HG02870 (cell line): ENCODE measurements around the gene SLC4A2.

Source experiments
- ATAC-seq: cut with Tn5 transposase; IDR thresholded peaks from one replicate; pipeline ENCODE4 v1.9.1; 2021; ENCODE audit warnings: mild to moderate bottlenecking, moderate library complexity; ENCODE audit not compliant: unreplicated experiment

SLC4A2 gene

DNA sequence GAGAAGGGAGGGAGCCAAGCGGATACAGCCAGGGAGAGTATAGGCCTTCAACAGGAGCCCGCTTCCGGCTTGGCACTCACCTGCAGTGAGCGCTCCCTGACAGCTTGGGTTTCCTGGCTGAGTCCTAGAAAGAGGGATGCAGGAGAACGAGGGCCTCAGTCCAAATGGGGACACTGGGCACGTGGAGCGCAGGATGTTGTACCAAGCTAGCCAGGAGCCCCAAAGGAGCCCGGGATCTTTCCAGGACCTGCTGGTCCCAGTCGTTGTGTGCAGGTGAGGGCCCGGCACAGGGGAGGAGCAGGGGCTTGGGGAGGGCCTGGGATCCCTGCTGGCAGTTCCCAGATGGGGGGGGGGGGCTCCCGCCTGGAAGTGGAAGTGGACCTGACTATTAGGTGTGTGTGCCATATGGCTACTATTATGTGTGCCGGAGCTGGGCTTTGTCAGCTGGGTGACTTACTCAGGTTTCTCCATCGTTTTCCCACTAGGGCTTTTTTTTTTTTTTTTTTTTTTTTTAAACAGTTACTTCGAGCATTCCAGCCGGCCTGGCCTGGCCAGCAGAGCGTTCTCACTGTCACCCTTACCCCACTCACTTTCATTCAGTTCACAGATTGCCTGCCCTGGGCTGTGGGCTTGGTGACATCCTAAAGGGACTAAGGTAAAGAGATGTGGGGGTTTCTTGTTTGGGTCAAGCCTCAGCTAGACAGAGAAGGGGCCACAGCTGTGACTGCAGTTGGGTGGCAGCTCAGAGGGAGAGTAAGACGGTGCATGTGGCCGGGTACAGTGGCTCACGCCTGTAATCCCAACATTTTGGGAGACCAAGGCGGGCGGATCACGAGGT, 30.7 kb downstream of the SLC4A2 start:
- ATAC-seq, result no peak

DNA sequence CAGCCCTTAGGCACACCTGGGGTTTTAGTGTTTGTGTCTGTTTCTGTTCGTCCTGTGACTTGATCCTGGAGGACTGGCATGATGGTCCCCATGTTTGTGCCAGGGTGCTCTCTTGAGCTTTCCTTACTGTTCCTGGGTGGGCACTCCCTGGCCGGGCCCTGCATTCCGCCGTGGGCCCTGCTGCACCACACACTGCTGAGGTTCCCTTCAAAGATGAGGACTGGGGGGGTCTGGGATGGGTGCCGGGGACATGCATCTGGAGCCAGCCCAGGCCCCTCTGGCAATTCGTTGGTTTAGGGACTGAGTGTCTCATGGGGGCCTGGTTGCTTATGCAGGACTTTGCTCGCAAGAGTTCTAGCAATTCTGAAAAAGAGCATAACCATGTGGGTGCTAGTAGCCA, 31.6 kb downstream of the SLC4A2 start:
- no peak for ATAC-seq

DNA sequence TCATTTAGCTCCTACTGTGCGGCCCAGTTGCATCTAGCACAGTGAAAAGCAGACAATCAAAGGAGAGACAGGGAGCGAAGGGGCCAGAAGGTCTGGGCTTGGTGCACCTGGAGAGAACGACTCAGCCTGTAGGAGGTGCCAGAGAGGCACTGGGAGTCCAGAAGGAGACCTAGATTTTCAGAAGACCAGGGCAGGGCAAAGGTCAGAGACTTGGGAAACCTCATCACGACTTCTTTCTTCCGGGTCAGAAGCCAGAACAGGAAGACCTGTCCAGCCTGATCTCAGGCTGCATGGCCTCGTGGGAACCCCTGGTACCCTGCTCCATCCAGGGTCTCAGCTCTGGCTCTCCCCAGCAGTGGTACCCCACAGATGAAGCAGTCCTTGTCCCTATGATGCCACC, 32.0 kb downstream of the SLC4A2 start:
- ATAC-seq, result no peak

DNA sequence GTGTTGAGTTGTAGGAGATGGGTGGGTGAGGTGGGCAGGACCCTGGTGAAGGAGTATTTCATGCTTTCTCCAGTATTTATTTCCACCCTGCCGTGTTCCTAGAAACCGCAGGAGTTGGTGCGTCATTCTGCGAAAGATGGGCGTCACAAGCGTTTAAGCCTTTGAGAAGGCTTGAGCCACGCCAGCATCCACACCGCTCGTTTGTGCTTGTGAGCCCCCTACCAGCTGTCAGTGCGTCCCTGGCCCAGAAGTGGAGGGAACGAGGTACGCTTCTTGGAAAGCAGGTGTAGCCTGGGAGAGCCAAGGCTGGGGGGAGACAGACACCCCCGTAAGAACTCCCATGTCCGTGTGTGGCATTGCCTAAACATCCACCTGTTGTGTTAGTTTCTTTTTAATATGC, 32.6 kb downstream of the SLC4A2 start:
- no peak for ATAC-seq

DNA sequence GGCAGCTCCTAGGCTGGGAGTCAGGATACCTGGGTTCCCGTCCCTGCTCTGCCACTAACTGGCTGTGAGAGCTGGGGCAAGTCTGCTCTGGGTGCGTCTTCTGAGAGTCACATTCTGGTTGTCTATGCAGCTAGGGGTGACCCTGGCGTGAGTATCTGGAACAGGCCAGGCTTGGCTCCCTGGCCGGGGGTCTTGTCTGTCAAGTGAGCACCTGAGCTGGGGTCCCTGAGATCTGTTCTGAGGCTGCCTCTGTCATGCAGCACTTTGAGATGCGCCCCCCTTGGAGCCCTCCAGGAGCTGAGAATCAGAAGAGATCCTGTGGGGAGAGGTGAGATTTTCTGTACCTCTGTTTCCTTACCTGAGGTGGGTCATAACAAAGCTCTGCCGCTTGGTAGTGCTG, 34.4 kb downstream of the SLC4A2 start:
- no peak for ATAC-seq

DNA sequence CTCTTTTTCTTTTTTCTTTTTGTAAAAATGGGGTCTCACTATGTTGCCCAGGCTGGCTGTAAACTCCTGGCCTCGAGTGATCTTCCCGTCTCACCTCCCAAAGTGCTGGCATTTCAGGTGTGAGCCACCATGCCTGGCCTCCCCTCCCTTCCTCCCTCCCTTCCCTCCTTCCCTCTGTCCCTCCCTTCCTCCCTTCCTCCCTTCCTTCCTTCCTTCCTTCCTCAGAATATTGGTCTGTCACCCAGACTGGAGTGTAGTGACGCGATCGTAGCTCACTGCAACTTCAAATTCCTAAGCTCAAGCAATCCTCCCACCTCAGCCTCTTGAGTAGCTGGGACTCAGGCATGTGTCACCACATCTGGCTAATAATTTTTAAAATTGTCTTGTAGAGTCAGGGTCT, 35.3 kb downstream of the SLC4A2 start:
- ATAC-seq, result no peak

DNA sequence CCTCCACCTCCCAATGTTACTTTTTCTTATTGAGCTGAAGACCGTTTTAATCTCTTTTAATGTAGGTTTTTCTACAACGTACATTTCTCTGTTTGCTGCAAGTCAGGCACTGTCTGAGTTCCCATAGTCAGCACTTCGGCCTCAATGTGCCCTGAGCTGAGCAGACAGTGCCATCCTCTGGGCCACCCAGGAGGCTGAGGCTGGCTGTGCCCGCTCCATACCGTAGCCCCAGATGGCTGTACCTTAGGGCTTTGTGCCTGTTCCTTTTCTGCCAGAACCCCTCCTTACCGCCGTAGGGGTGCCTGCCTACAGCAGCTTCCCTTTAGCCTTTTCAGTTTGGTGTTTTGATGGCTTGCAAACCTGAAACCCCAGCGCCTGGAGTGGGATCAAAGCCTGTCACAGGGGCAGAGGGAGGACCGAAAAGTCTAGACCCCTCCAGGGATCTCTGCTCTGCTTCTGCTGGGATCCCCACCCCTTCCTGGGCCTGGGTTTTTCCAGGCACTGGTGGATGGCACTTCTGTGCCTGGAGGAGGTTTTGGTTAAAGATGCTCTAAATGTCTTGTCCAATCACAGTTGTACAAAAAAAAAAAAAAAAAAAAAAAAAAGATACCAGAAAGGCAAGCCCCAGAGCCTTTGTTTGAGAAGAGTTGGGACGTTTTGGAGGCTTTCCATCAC, 35.9 kb downstream of the SLC4A2 start:
- no peak for ATAC-seq

DNA sequence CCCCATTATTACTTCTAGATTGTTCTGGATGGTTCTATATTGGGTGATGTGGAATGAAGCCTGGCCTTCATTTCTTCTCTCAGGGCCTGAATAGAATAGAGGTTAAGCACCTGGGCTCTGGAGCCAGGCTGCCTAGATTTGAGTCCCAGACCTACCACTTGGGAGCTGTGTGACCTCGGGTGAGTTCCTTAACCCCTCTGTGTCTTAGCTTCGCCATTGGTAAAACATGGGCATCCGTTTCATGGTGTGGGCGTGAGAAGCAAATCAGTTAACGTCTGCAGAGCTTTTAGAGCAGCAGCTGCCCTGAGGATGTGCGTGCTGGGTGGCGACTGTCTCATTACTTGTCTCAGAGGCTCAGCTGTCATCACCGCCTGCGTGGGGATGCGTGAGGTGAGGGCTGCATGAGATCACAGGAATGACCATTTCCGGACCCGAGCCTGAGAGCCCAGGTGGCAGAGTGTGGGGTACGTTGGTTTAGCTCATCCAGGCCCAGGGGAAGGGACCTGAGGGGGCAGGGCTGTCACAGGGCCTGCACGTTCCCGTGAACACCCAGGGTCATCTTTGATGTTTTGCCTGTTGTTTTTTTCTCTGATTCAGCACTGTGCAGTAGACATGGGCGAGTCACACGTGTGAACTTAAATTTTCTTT, 36.6 kb downstream of the SLC4A2 start:
- no peak for ATAC-seq

DNA sequence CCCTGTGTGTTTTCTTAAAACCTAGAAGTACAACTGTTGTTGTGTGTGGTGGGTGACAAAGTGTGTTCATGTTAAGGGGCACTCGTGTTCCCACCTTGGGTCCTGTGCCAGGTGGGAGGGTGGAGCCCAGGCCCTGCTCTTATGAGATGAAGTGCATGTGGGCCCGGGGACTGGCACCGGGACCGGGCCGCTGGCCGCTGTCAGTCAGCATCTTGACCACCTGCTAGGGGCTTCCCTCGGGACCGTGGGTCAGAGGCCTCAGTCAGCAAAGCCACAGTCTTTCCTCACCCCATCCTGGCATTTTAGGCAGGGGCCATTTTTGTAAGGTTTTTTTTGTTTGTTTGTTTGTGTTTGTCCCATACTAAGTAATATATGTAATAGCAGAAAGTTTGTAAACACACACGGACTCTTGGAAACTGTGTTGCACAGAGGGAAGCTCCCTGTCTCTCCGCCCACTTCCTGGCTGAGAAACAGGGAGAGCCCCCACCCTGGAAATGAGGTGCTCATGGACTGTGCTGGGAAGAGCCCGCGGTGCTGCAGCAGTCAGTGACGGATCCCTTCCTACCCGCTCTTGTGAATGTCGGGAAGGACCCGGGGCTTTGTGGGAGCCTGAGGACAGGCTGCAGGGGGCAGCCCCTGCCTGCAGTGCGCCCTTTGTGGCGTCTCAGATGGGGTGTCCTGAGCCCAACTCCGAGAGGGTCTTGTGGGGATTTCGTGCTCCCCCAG, 40.3 kb downstream of the SLC4A2 start:
- ATAC-seq, result no peak

DNA sequence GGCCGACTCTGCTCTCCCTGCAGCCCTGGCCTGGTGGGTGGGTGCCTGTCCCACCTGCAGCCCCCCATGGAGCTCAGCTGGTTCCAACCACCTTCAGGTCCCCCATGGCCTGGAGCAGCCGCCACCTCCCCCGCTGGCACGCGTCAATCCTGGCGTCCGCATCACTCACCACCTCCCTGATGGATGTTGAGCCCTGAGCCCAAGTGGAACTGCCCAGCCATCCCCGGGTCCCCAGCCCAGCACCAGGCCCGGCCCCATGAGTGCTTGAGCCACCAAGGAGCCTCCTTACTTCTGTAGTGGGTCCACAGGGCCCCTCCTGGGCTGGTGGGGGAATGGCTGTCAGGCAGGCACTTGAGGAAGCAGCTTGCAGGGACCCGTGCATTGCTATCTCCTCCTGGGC, 41.5 kb downstream of the SLC4A2 start:
- no peak for ATAC-seq

DNA sequence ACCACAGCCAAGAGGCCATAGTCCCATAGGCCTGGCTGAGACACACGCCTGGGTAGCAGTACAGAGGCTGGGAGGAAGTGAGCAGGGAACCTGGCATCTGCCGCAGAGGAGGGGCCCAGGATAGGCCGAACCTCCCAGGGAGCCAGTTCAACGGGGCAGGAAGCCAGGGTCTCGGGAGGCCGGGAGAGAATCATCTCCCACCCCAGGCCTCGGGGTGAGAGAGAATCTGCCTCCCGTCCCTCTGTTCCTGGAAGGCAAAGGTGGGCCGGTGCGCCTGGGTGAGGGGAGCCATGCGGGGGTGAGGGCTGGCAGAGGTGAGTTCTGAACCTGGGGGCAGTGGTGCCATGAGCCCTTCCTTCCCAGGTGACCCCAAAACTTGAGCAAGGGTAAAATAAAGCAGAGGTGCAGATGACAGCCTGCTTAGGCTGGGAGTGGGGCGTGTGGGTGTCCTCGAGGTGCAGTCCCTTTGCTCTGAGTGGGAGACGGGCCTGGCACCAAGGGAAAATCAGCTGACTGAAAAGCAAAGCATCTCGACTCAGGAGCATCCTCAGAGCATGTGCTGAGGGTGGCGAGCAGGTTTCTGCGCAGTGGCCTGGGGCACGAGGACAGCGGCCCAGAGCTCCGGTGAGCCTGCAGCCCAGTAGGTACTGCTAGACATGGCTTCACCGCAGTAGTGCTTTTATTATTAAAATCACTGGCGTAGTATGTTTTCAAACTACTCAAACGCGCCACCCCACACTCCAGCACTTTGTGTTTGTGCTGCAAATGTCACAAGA, 42.4 kb downstream of the SLC4A2 start:
- ATAC-seq, result no peak

DNA sequence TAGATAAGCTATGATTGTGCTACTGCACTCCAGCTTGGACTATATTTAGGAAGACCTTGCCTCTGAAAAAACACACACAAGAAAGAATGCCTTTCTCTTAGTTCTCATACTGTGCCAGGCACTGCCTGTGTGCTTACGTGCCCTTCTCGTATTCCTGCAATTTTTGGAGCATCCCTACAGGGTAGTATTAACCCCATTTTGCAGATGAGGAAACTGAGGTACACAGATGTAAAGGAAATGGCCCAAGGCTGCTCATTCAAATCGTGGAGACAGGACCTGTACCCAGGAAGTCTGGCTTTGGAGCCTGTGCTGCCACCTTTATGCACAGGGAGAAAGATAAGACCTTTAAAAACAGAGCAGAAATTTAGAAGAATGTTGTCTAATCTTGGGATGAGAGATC, 43.6 kb downstream of the SLC4A2 start:
- no peak for ATAC-seq

DNA sequence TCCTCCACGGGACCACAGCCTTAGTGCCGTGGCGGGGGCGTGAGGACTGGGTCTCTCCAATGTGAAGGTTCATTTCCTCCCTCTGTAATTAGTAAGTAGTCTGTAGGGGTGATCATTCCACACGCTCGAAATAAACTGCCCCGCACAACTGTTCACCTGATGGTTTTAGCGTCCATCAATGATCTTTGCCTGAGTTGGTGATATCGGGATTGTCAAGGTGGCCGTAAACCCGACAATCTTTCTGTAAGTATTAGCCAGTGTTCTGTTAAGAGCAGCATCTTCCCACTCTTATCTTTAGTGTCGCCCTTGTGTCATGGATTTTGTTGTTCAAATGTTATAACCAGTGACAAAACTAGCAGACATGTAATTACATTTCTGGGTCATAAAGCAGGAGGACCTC, 44.6 kb downstream of the SLC4A2 start:
- ATAC-seq, result no peak

DNA sequence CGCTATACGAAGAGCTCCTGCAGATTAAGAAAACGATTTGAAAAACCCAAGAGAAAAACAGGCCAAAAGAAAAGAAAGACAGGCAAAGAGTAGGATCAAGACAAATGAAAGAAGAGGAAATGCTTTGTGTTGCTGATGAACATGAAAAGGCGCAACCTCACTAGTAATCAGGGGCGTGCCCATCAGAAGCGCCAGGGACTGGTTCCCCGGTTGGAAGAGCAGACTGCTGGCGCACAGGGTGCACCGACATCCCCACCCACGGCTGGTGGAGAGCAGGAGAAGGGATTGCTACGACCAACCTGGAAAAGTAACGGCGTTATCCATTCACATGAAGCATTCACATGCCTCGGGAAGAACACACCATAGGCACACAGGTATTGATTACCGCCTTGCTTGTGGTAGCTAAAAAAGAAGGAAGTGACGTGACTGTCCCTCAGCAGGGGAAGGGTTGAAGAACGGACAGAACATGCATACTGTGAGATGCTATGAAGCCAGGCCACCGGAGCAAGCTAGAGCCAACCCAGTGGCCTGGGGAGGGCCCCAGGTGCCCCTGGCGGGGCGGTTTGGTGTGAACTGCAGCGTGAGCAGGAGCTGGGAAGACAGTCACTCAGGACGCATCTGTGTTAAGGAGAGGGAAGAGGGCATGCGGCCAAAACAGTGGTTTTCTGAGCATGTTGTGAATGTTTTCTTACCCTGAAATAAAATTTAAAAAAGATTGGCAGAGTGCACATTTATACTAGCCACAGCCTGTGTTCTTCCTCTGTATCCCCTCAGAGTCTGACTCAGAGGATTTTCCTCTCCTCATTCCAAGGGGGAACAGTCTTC, 45.2 kb downstream of the SLC4A2 start:
- no peak for ATAC-seq

DNA sequence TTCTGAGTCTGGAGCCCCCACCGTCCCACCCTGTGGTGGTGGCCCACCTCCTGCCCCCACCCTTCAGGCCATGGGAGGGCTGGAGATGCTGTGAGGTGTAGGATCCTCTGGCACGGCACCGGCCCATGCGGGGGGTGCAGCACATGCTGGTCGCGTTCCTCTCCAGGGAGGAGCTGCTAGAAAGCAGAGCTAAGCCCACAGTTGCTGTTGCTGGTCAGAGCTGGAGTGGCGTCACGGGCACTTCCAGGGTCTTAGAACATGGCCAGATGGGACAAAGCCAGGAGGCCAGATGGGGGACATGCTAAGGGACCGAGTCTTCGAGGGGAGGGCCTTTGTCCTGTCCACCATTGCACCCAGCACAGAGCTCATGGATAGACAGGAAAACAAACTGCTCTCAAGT, 48.5 kb downstream of the SLC4A2 start:
- ATAC-seq, result no peak

DNA sequence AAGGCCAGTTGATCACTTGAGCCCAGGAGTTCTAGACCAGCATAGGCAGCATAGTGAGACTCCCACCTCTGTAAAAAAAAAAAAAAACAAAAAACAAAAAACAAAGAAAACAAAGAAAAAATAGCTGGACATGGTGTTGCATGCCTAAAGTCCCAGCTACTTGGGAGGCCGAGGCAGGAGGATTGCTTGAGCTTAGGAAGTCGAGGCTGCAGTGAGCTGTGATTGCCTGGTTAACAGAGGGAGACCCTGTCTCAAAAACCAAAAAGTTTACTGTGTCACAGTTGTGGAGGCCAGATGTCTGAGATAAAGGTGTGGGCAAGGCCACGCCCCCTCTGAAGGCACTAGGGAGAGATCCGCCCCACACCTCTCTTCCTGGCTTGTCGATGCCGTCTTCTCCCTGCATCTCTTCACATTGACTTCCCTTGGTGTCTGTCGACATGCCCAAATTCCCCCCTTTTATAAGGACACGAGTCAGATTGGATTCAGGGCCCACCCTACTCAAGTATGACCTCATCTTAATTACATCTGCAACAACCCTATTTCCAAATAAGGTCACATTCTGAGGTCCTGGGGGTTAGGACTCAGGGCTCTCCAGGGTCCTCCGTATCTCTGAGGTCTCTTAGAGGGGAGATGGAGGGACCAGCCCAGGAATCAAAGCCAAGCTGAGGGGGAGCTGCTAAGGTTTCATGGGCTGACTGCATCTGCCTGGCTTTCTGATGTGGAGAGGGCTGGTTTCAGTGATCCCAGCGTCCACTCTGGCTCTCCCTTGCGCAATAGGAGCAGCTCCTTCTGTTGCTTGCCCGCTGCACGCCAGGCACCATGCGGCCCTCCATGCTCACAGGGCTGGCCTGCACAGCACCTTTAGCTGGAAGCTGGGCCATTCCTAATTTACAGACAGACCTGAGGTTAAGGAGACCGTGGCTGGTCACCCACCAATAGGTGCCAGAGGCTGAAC, 50.0 kb downstream of the SLC4A2 start:
- no peak for ATAC-seq

DNA sequence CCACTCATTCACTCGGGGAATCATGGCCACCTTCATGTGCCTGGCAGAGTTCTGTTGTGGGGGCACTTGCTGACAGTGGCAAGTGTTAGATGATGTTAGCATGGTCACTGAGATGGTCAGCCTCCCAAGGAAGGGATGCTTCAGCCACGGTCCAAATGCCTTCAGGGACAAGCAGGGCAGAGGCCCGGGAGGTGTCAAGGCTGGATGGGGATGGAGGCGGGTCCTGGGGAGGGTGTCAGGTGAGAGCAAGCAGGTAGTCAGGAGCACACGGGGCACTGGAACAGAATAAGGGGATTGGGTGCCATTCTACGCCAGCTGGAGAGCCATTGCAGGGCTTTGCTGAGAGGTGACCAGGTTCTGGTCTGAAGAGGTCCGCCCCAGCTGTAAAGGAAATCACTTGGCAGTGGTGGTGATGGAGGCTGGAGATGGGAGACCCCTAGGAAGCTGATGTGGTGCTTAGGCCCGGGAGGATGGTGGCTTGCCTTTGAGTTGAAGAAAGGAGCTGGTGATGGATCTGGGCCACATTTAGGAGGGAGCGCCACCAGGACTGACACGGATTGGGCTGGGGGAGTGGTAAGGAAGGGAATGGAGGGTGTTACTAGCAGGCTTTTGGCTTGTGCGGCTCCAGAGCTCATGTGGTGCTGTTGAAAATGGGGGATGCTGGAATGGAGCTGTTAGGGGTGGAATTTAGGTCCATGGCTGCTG, 51.0 kb downstream of the SLC4A2 start:
- no peak for ATAC-seq
